ENCODE results near the gene NEU4.

Gene NEU4

GRCh38 chr2:241853651-241854341 is 44.8 kb downstream of the NEU4 start:
- DNase-seq: peak; percentile 14

DNA sequence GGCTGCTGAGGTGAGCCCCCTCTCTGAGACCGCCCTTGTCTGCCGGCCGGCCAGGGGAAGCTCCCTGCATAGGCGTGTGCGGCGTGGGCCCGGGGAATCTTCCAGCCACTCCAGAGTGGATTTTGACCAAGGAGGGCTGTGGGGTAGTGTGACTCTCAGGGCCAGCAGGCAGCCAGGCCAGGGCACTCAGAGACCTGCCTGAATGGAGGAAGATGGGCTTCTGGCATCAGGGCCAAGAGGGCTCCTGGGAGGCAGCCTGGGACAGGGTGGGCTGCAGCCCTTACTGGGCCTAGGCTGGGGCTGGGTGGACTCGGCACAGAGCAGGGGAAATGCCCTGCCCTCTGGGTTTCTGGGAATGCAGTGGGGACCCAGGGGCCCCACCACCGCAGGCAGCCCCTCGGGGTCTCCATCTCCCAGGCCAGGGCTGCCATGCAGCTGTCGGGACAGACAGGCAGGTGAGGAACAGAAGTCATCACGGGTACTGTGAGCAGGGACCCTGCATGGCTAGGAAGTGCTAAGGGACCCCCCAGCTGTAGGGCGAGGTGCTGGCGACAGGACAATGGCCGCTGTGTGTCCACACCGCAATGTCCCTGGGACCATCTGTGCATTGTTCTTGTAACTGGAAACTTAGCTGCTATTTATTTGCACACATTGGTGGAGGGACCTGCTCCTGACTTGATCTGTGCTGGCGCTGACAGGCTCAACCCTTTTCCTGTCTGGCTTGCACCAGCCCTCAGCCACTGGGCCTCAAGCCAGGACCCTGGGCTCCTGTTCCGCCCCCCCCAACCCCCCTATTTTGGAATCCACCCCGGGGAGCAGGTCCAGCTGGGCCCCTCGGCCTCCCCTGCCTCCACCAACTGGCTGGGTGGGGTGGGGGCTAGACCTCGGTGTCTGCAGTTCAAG is 45.6 kb downstream of the NEU4 start:
- no peak for DNase-seq

DNA sequence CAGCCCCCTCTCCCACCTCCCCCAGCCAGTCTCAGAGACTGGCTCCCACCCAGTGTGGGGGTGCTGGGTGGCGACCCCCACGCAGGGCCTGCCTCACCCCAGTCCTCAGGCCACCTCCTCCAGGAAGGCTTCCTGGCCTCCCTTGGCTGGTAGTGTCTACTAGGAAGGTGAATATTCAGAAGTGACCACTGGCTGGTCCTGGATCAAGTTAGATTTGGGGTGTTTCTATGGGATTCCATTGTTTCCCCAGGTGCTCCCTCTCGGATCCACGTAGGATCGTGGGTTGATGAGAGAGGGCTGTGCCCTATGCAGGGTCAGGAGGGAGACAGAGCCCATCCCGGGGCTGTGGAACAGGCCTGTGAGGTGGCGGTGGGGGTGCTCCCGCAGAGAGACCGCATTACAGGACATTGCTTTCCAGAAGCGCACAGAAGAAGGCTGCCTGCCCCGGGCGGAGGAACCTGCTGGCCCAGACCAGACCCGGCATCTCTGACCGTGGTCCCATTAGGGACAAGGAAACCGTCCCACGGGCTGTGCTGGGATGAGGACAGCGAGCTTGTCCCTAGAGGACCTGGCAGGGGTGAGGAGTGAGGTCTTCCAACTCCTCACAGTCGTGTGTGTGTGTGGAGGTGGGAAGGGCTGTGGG is 46.4 kb downstream of the NEU4 start:
- peak; percentile 1 for DNase-seq

DNA sequence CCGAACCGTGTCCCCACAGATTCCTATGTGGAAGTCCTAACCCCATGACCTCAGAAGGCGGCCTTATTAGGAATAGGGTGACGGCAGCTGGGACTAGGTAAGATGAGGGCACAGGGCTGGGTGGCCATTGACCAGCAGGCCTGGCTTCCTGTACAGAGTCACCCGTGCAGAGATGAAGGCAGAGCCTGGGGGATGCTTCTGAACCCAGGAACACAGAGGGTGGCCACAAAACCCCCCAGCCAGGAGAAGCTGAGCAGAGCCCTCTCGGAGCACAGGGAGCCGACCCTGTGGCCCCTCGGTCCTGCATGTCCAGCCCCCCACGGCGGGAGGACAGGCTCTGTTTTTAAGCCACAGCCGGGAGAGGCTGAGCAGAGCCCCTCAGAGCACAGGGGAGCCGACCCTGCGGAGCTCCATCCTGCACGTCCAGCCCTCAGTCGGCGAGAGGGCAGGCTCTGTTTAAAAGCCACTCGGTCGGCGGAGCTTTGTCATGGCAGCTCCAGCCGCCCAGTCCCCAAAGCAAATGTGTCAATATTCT is 47.0 kb downstream of the NEU4 start:
- no peak for DNase-seq

- DNase-seq: no peak
These were observed 48.1 kb downstream of the NEU4 start for GRCh38 chr2:241857041-241857541.

- DNase-seq: no peak
These were observed 48.7 kb downstream of the NEU4 start for GRCh38 chr2:241857572-241858121.

- peak; percentile 84 for DNase-seq
These were observed 49.4 kb downstream of the NEU4 start, which contains the start of gene PDCD1 for GRCh38 chr2:241858206-241859016. TSS of gene PDCD1 (minus strand) at chr2:241858894. CDS start at chr2:241858838, 56 bp downstream.

DNA sequence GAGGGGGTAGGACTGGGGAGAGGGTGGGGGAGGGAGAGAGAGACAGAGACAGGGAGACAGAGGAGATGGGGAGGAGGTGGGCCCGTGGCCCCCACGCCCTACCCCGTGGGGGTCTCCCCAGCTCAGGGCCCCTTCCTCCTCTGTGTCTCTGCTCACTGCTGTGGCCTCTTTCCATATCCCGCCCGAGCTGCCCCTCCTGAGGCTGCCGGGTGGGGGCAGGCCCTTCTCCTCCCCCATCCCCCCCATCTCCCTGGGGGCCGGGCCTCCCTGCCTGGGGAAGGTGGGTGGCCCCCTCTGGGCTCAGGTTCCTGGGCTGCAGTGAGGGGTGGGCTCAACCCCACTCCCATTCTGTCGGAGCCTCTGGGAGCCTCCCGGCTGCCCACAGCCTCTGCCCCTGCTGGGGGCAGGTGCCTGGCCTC is 50.0 kb downstream of the NEU4 start:
- DNase-seq: no peak

GRCh38 chr2:241859436-241860183 is 50.6 kb downstream of the NEU4 start:
- DNase-seq: peak; percentile 85

- DNase-seq: no peak
These were observed 51.4 kb downstream of the NEU4 start for GRCh38 chr2:241860184-241861078.

- DNase-seq: no peak
These were observed 52.3 kb downstream of the NEU4 start for GRCh38 chr2:241861264-241861663.

GRCh38 chr2:241862093-241862492 is 53.1 kb downstream of the NEU4 start:
- no peak for DNase-seq

GRCh38 chr2:241862775-241863535 is 54.0 kb downstream of the NEU4 start:
- DNase-seq: no peak

DNA sequence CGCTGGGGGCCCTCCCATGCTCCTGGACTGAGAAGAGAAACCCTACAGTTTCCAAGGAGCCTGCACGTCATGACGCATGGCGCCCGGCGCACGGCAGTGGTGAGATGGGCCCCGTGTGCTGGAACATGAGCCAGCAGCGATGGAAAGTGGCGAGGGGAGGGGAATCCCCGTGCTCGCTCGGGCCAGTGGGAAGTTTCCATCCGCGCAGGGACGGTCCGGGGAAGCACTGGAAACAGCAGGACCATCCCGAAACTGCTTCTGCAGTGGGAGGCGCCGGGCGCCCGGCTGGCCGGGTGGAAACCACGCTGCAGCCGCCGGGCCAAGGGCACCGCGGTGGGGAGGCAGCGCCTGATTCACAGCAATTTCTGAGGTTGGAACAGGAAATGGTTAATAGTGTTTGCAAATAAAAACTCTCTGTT is 54.6 kb downstream of the NEU4 start:
- peak; percentile 86 for DNase-seq

DNA sequence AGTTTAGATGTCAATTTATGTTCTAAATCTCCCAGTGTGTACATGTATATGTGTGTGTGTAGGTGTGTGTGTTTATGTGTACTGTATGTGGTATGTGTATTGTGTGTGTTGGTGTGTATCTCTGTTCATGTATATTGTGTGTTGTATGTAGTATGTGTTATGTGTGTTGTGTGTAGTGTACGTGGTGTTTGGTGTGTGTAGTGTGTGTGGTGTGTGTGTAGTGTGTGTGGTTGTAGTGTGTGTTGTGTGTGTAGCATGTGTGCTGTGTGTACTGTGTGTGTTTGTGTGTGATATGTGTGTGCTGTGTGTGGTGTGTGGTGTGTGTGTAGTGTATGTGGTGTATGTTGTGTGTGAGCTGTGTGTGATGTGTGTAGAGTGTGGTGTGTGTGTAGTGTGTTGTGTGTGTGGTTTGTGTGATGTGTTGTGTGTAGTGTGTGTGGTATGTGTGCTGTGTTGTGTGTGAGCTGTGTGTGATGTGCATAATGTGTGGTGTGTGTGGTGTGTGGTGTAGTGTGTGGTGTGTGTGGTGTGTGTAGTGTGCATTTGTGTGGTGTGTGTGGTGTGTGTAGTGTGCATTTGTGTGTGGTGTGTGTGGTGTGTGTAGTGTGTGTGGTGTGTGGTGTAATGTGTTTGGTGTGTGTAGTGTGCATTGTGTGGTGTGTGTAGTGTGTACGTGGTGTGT is 55.3 kb downstream of the NEU4 start:
- no peak for DNase-seq

- no peak for DNase-seq
These were observed 55.8 kb downstream of the NEU4 start for GRCh38 chr2:241864850-241865213.

DNA sequence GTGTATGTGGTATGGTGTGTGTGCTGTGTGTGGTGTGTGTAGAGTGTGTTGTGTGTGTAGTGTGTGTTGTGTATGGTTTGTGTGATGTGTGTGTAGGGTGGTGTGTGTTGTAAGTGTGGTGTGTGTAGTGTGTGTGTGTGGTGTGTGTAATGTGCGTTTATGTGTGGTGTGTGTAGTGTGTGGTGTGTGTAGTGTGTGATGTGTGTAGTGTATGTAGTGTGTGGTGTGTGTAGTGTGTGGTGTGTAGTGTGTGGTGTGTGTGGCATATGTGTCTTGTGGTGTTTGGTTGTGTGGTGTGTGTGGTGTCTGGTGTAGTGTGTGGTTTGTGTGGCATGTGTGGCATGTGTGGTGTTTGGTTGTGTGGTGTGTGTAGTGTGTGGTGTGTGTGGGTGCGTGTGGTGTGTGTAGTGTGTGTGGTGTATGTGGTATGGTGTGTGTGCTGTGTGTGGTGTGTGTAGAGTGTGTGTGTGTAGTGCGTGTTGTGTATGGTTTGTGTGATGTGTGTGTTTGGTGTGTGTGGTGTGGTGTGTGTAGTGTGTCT is 56.5 kb downstream of the NEU4 start:
- no peak for DNase-seq
